ENCODE results near the gene CDH13.

The CDH13 gene

GRCh38 chr16:83599789-83600462, 973.2 kb downstream of the CDH13 start:
- DNase-seq, result no peak

GRCh38 chr16:83602761-83603722, 976.3 kb downstream of the CDH13 start:
- no peak for DNase-seq

- no peak for DNase-seq
These were observed 977.2 kb downstream of the CDH13 start for GRCh38 chr16:83603723-83604570.

DNA sequence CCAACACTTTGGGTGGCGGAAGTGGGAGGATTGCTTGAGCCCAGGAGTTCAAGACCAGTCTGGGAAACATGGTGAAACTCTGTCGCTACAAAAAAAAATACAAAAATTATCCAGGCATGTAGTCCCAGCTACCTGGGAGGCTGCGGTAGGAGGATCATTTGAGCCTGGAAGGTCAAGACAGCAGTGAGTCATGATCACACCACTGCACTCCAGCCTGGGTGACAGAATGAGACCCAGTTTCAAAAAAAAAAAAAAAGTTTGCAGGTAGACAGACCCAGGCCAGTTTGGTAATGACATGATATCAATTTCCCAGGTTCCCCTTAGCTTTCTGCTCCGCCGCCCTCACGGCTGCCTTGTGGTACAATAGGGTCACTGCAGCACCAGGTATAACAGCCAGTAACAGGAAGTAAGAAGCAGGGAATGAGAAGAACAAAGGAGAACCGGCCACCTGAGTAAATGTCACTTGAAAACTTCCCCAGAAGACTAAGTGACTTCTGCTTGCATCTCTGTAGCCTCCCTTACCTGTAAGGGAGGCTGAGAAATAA, 979.8 kb downstream of the CDH13 start:
- no peak for DNase-seq

GRCh38 chr16:83609178-83609577, 982.4 kb downstream of the CDH13 start:
- no peak for DNase-seq

DNA sequence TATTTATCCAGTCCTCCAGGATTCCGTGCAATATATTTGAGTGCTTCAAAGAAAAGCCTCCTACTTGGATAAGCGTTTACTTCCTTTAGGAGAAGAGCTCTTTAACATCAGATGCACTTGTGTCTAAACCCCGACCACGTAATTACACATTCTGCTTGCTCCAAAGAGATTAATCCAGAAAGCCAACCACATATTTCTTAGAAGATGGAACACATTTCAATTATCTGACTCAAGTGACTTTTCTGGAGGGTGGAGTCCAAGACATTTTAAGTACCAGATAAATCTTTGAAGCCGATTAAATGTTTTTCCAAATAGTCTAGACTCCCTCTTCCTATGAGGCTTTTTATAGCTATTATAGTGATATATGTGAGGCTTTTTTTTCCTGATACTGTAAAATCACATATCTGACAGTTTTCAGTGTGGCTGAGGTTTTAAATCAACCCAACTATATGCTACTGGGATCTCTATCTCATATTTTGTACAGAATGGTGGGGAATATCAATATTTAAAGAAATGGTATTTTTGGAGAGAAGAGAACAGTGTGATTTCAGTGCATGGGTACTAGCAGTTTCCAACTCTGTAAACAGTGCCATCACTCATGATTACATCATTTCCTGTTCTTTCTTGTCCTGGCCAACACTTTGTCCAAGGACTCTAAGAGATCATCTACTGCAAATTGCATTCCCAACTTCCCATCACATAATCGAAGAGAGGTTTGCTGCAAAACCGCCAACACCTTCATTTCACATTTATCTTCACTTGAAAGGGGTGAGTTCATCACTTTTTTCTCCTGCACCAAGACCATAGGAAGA, 988.6 kb downstream of the CDH13 start:
- DNase-seq, result no peak

GRCh38 chr16:83615953-83616350, 989.2 kb downstream of the CDH13 start:
- no peak for DNase-seq

DNA sequence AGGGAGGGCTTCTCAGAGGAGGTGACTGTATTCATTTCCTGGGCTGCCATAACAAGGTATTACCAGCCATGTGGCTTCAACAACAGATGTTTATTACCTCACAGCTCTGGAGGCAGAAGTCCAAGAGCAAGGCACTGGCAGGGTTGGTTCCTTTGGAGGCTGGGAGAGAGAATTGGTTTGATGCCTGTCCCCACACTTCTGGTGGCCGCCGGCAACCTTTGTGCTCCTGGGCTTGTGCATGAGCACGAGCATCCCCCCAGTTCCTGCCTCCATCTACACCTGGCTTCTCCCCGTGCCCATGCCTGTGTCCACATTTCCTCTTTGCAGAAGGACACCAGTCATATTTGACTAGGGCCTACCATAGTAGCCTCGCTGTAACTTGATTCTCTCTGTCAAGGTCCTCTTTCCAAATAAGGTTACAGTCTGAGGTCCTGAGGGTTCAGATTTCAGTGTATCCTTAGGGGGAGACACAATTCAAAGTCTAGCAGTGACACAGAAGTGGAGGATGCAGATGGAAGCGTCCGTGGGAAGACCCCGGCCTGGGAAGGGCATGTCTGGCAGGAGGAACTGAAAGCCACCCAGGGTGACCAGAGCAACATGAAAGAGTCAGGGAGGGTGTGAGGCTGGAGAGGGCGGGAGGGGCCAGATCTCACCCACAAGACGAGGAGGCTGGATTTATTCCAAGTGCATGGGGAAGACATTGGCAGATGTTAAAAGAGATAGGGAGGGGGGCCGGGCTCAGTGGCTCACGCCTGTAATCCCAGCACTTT, 992.8 kb downstream of the CDH13 start:
- no peak for DNase-seq

DNA sequence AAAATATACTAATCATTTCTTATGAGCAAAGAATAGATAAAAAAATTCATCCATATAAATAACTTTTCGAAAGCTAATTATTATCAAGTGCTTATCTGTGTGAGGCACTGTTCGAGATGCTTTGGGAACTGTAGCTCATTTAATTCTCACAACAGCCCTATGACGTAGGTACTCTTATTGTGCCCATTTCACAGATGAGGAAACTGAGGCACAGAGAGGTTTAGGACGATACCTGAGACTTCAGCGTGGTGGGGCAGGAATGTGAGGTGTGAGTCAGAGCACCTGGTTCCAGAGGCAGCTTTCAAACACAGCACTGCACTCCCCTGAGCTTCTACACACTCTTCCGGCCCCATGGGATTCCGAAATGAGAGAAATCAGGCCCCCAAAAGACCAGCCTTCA, 995.2 kb downstream of the CDH13 start:
- no peak for DNase-seq

GRCh38 chr16:83623091-83623730, 996.4 kb downstream of the CDH13 start:
- DNase-seq, result no peak

- no peak for DNase-seq
These were observed 997.1 kb downstream of the CDH13 start for GRCh38 chr16:83623892-83624291.

DNA sequence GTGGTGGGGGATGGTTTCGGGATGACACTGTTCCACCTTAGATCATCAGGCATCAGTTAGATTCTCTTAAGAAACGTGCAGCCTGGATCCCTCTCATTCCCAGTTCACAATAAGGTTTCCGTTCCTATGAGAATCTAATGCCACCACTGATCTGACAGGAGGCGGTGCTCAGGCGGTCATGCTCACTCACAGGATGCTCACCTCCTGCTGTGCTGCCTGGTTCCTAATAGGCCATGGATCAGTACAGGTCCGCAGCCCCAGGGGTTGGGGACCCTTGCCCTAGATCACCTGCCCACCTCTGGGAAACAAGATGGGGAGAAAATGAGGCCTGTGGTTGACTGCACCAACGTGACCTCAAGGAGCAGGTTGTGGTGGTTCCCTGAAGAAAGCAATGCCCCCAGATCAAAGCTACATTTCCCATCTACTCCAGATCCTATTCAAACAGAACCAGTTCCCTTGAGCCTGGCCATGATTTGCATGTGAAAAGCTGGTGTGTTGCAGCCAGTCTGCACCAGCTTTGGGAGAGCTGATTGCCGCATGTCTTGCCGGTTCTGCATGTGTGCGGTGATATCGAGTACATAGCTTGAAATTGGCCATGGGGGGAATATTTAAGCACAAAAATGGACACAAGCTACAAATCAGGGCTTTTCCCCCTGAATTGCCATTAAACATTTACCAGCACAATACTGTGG, 997.8 kb downstream of the CDH13 start:
- no peak for DNase-seq

- no peak for DNase-seq
These were observed 999.4 kb downstream of the CDH13 start for GRCh38 chr16:83626204-83626603.

GRCh38 chr16:83626676-83627075, 999.9 kb downstream of the CDH13 start:
- DNase-seq, result no peak

- no peak for DNase-seq
These were observed 1001.2 kb downstream of the CDH13 start for GRCh38 chr16:83627996-83628395.

- no peak for DNase-seq
These were observed 1002.7 kb downstream of the CDH13 start for GRCh38 chr16:83629426-83629825.

- DNase-seq, result no peak
These were observed 1003.1 kb downstream of the CDH13 start for GRCh38 chr16:83629836-83630235.

GRCh38 chr16:83630979-83631378, 1004.2 kb downstream of the CDH13 start:
- no peak for DNase-seq

DNA sequence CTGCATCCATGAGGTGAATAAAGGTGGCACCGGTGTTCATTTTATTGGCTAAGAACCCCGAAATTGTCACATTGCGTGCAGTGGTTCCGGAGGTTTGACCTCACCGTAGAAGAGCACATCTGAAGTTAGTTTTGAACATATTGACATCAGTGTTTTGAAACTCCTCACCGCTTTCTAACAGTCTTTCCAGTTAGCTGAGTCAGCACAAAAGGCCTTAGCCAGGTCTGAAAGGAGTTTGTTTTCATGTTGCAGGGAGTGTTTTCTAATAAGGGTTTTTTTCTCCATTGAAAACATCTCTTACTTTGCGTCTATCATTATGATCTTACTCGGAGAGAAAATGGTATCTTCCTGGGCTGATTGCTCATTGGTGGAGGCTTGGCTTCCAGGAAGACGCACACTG, 1006.5 kb downstream of the CDH13 start:
- no peak for DNase-seq

DNA sequence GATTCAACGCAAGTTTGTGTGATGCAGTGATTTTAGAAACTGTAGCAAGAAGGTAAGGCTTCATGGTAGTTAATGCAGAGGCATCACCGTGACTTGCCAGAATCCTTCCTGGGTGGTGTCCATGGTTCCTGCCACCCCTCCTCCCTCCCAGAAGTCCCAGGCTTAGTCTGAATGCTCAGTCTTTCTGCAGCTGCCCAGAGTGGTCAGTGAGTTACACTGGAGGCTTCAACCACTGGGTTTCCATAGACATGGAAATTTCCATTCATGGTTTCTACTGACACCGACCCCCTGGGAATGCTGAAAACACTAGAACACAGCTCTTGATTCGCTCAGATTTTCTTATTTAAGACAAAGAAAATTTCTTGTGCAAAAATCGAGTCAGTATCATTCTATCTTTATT, 1021.6 kb downstream of the CDH13 start:
- no peak for DNase-seq
